Stomach (tissue), 9 donors: ENCODE results near the gene KIZ. TPM values are rescaled to one million over a fixed set of nuclear protein-coding genes. Genes with fewer than 3 reads are reported as not detected.
A peak's percentile ranks its signal among the peaks of the same experiment; 100 is the strongest.

Experiments
- DNase-seq, 2 donors: peaks; one replicate each; pipeline versions ENCODE4 v3.0.0 to v3.0.0-alpha.2; 2013 to 2019
- H3K27ac ChIP-seq, 5 donors: fragments of 200-600 bp in 4 of 5; sonication (generic) in 4 of 5; one replicate each; pipeline ENCODE4 v1.5.1; 2013 to 2019; ENCODE audit warnings: mild to moderate bottlenecking in 1 of 5, moderate library complexity in 1 of 5
- H3K27me3 ChIP-seq, 3 donors: fragments of 200-600 bp; sonication (generic); one replicate each; pipeline ENCODE4 v1.5.1; 2017 to 2019; ENCODE audit warnings: mixed run types in 1 of 3
- H3K36me3 ChIP-seq, 4 donors: fragments of 200-600 bp; sonication (generic); 1 replicate in 3 of 4; 2 replicates in 1 of 4; pipeline ENCODE4 v1.5.1; 2016 to 2019
- H3K4me1 ChIP-seq, 4 donors: fragments of 200-600 bp; sonication (generic); one replicate each; pipeline ENCODE4 v1.5.1; 2016 to 2019
- H3K4me3 ChIP-seq, 4 donors: fragments of 200-600 bp; sonication (generic) in 3 of 4; one replicate each; pipeline ENCODE4 v1.5.1; 2016 to 2019; ENCODE audit warnings: mild to moderate bottlenecking in 1 of 4
- H3K9me3 ChIP-seq, 4 donors: fragments of 200-600 bp; sonication (generic); one replicate each; pipeline ENCODE4 v1.5.1; 2016 to 2019
- CTCF ChIP-seq, 7 experiments: fragments of 450-650 bp in 4 of 7; fragments of 200-600 bp in 3 of 7; sonication (generic) in 3 of 7; IDR thresholded peaks; one replicate each; pipeline ENCODE4 v1.5.1; 2016 to 2019; ENCODE audit warnings: antibody characterized with exemption in 7 of 7, control low read depth in 2 of 7, mild to moderate bottlenecking in 1 of 7
- EP300 ChIP-seq: sonication (generic); formaldehyde crosslinking; IDR thresholded peaks from one replicate; pipeline ENCODE4 v1.6.1; 2017; ENCODE audit warnings: antibody characterized with exemption
- POLR2A ChIP-seq, 4 donors: fragments of 450-650 bp; IDR thresholded peaks; one replicate each; pipeline ENCODE4 v1.6.1; 2016; ENCODE audit warnings: antibody characterized with exemption in 4 of 4, control low read depth in 2 of 4, mild to moderate bottlenecking in 1 of 4, moderate library complexity in 1 of 4
- POLR2AphosphoS5 ChIP-seq, 3 donors: sonication (generic); formaldehyde crosslinking; IDR thresholded peaks; one replicate each; pipeline ENCODE4 v1.6.1; 2016; ENCODE audit warnings: antibody characterized with exemption in 3 of 3
- WGBS, 5 donors: extraction: QIAGEN DNeasy Blood & Tissue Kit in 3 of 5; methylation state at CpG; one replicate each; pipeline versions ENCODE4 v1.1.5 to v1.1.7; 2013 to 2018; 5-methylcytosine and 5-hydroxymethylcytosine counted together
- intact Hi-C: fragments of 100-400 bp; cut with DNase I; formaldehyde crosslinking; loops from one replicate; pipeline ENCODE4 v1.15.1; 2023; ENCODE audit warnings: low total_unique reads
- polyA plus RNA-seq, 3 donors: library from polyadenylated mRNA; stranded (reverse); fragments of 200-250 nt; gene quantifications; one replicate each; pipeline ENCODE4 v1.2.3, GENCODE V29; 2013
- total RNA-seq, 5 donors: library from RNA; depleted of rRNA; stranded (reverse); fragments of >200 nt; gene quantifications; one replicate each; pipeline versions ENCODE4 v1.1.0 to v1.2.3, GENCODE V29; 2014 to 2016
- donor health status: healthy with polysubstance abuse.
- donor health status: Bipolar disorder and iron deficiency.
- donor health status: healthy.

Gene KIZ
- total and polyA plus RNA-seq, 8 donors, result 11.7 to 38.2 (median 15.1) TPM

DNA sequence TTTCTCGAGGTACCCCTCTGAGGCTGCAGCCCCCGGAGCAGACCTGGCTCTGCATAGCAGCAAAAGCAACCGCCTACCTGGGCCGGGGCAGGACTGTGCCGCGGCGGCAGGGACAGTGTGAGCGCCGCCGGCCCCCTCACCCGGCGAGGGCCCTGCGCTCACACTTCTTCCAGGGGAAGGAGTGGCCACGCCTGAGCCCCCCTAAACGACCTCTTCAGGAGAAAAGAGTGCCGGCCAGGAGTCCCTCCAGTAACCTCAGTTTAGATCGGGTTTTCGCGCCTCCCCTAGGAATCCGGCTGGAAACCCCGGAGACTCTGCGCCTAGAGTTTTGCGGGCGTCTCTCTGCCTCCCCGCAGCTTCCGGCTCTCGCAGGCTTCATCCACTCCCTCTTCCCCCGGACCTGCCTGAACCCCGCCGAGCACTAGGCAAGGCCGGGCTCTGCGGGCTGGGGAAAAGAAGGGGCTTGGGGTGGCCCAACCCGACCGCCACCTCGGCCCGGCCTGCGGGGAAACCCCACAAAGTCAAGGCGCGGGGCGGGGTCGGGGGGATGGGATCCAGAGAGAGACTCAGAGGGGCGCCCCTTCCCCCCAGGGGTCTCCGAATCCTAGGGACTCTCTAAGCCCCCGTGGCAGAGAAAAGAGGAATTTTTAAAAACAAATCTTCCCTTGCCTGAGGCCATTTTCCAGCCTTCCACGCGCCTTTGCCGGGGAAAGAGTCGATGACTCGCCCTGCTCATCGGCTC, 20.3 kb upstream of the KIZ start:
- Histone ChIP-seq H3K27ac (no peak overlapping the region), H3K36me3 (no peaks in the 10 kb centered on the region), H3K4me3 (peak overlapping the region in 2 of 4 donors; percentile 11 to 28), H3K9me3 (peaks cover 0 to 5% (median 0%) of the 10 kb centered on the region in 4 donors), H3K4me1 (peaks cover 30 to 49% (median 45%) of the 10 kb centered on the region in 4 donors), H3K27me3 (peaks cover 34 to 93% (median 71%) of the 10 kb centered on the region in 3 donors)
- DNase-seq, result peak in 1 of 2 donors; percentile 14
- intact Hi-C loops, result no loop called here
- TF ChIP-seq POLR2A (IDR thresholded peaks at IDR 0.05), result no peak
- TF ChIP-seq CTCF (IDR thresholded peaks at IDR 0.05), result no peak
- TF ChIP-seq EP300, result no peak
- TF ChIP-seq POLR2AphosphoS5 (IDR thresholded peaks at IDR 0.05), result no peak
- WGBS, 5 donors, result 2 to 6% (median 5%) methylated on average over 13 to 50 of the region's 50 CpGs

GRCh38 chr20:21106171-21107017, 19.5 kb upstream of the KIZ start, which contains the start of gene LINC00237:
TSS of gene LINC00237 (minus strand) at chr20:21106358.
- intact Hi-C loops, result no loop called here
- 7 to 16% (median 9%) methylated on average over 31 to 43 of the region's 43 CpGs for WGBS, 5 donors
- Histone ChIP-seq H3K4me1 (peaks cover 22 to 41% (median 37%) of the 10 kb centered on the region in 4 donors), H3K27ac (no peak within 1 kb of the TSS), H3K4me3 (peak within 1 kb of the TSS in 2 of 4 donors; percentile 11 to 28), H3K27me3 (peaks cover 26 to 85% (median 63%) of the 10 kb centered on the region in 3 donors), H3K9me3 (peaks cover 0 to 5% (median 0%) of the 10 kb centered on the region in 4 donors), H3K36me3 (no peaks in the 10 kb centered on the region)
- DNase-seq, result no peak
- TF ChIP-seq CTCF (IDR thresholded peaks at IDR 0.05) (no peak), POLR2AphosphoS5 (IDR thresholded peaks at IDR 0.05) (no peak), EP300 (no peak), POLR2A (IDR thresholded peaks at IDR 0.05) (no peak)

DNA sequence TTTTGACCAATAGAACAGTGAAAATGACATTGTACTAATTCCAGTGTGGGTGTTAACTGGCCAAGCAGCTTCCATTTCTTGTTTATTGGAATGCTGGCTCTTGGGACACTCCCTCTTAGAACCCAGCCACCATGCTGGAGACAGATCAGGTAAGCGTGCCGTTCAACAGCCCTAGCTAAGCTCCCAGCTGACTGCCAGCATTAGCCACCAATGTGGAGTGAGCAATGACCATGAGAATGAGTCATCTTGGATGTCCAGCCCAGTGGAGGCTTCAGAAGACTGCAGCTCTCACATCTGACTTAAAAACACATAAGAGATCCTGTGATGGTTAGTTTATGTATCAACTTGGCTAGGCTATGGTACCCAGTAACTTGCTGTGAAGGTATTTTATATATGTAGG, 16.7 kb upstream of the KIZ start:
- H3K9me3 ChIP-seq, result no peaks in the 10 kb centered on the region
- TF ChIP-seq EP300 (no peak), POLR2AphosphoS5 (IDR thresholded peaks at IDR 0.05) (no peak), POLR2A (IDR thresholded peaks at IDR 0.05) (no peak), CTCF (IDR thresholded peaks at IDR 0.05) (no peak)
- DNase-seq, result no peak
- peaks cover 16 to 68% (median 36%) of the 10 kb centered on the region in 3 donors for H3K27me3 ChIP-seq
- H3K27ac ChIP-seq, result no peak overlapping the region
- no peaks in the 10 kb centered on the region for H3K36me3 ChIP-seq
- H3K4me3 ChIP-seq, result no peak overlapping the region
- WGBS, 5 donors, result 83 to 100% (median 85%) methylated on average over 2 of the region's 2 CpGs
- H3K4me1 ChIP-seq, result peaks cover 7 to 17% (median 15%) of the 10 kb centered on the region in 4 donors
- intact Hi-C loops, result no loop called here

- Histone ChIP-seq H3K27ac (no peak overlapping the region), H3K36me3 (no peaks in the 10 kb centered on the region), H3K27me3 (peaks cover under 1 to 52% (median 19%) of the 10 kb centered on the region in 3 donors), H3K9me3 (no peaks in the 10 kb centered on the region), H3K4me1 (peaks cover 2 to 7% (median 5%) of the 10 kb centered on the region in 4 donors), H3K4me3 (no peak overlapping the region)
- WGBS, 5 donors, result 73 to 98% (median 91%) methylated on average over 1 of the region's 1 CpG
- TF ChIP-seq CTCF (IDR thresholded peaks at IDR 0.05), result no peak
- TF ChIP-seq POLR2A (IDR thresholded peaks at IDR 0.05), result no peak
- no peak for TF ChIP-seq POLR2AphosphoS5 (IDR thresholded peaks at IDR 0.05)
- no peak for TF ChIP-seq EP300
- DNase-seq, result no peak
- intact Hi-C loops, result no loop called here
These were observed 15.1 kb upstream of the KIZ start for GRCh38 chr20:21110811-21111210.
